WTC11 (cell line): ENCODE data around the gene TANC1. TPM values are rescaled to one million over a fixed set of nuclear protein-coding genes. Genes with fewer than 3 reads are reported as not detected.

Experiments used
- ATAC-seq: fragments of 200-7000 bp; cut with Tn5 transposase; 2 replicates; pipeline ENCODE4 v1.10.0; 2021; ENCODE audit warnings: mild to moderate bottlenecking, moderate library complexity
- CTCF ChIA-PET: fragments of 300-600 bp; sonication (Branson Sonifier 250); formaldehyde crosslinking; loops from one replicate; lab custom pipeline; 2021; ENCODE audit warnings: antibody characterized with exemption; lab: Charles Lee
- POLR2A ChIA-PET: fragments of 350-600 bp; sonication (Branson Sonifier 250); formaldehyde crosslinking; loops from one replicate; lab custom pipeline; 2021; ENCODE audit warnings: antibody characterized with exemption; lab: Charles Lee
- DNase-seq: peaks from one replicate; pipeline ENCODE4 v3.0.0; 2021; ENCODE audit warnings: low spot score
- H3K27ac Mint-ChIP-seq: 2 replicates; pipeline ENCODE4 v1.8.0; 2021; ENCODE audit warnings: mixed read lengths
- H3K27me3 Mint-ChIP-seq: 2 replicates; pipeline ENCODE4 v1.8.0; 2021; ENCODE audit warnings: low read depth, mild to moderate bottlenecking, moderate library complexity, mixed read lengths
- H3K36me3 Mint-ChIP-seq: 2 replicates; pipeline ENCODE4 v1.8.0; 2021; ENCODE audit warnings: mixed read lengths
- H3K4me1 Mint-ChIP-seq: 2 replicates; pipeline ENCODE4 v1.8.0; 2022; ENCODE audit warnings: mixed read lengths
- H3K4me3 Mint-ChIP-seq: 2 replicates; pipeline ENCODE4 v1.8.0; 2021; ENCODE audit warnings: mild to moderate bottlenecking, moderate library complexity, mixed read lengths
- H3K9me3 Mint-ChIP-seq: 2 replicates; pipeline ENCODE4 v1.8.0; 2021; ENCODE audit warnings: mixed read lengths
- ARID4B ChIP-seq: sonication (generic); formaldehyde crosslinking; IDR thresholded peaks from 2 replicates; pipeline ENCODE4 v1.8.0; 2023; ENCODE audit warnings: missing genetic modification reagents, mild to moderate bottlenecking, borderline replicate concordance
- ATF1 ChIP-seq: sonication (generic); formaldehyde crosslinking; IDR thresholded peaks from 2 replicates; pipeline ENCODE4 v1.8.1; 2023; ENCODE audit warnings: mild to moderate bottlenecking, moderate library complexity, missing genetic modification reagents
- ATF2 ChIP-seq: sonication (generic); formaldehyde crosslinking; IDR thresholded peaks from 2 replicates; pipeline ENCODE4 v1.8.1; 2022; ENCODE audit warnings: low read depth, missing genetic modification reagents, borderline replicate concordance
- CREB1 ChIP-seq: sonication (generic); formaldehyde crosslinking; IDR thresholded peaks from 2 replicates; pipeline ENCODE4 v1.8.0; 2023; ENCODE audit warnings: mild to moderate bottlenecking, missing genetic modification reagents
- CREM ChIP-seq: sonication (generic); formaldehyde crosslinking; IDR thresholded peaks from 2 replicates; pipeline ENCODE4 v1.8.1; 2022; ENCODE audit warnings: mild to moderate bottlenecking, missing genetic modification reagents, moderate library complexity
- ETV6 ChIP-seq: sonication (generic); formaldehyde crosslinking; IDR thresholded peaks from 2 replicates; pipeline ENCODE4 v1.8.1; 2022; ENCODE audit warnings: mild to moderate bottlenecking, missing genetic modification reagents
- FOXJ3 ChIP-seq: sonication (generic); formaldehyde crosslinking; IDR thresholded peaks from 2 replicates; pipeline ENCODE4 v1.9.0; 2021; ENCODE audit warnings: missing genetic modification reagents, mild to moderate bottlenecking, borderline replicate concordance
- FOXP4 ChIP-seq: sonication (generic); formaldehyde crosslinking; IDR thresholded peaks from 2 replicates; pipeline ENCODE4 v1.8.0; 2022; ENCODE audit warnings: mild to moderate bottlenecking, missing genetic modification reagents
- IRF2 ChIP-seq: sonication (generic); formaldehyde crosslinking; IDR thresholded peaks from 2 replicates; pipeline ENCODE4 v1.8.0; 2022; ENCODE audit warnings: low read depth, missing genetic modification reagents, borderline replicate concordance
- NFE2L1 ChIP-seq: sonication (generic); formaldehyde crosslinking; IDR thresholded peaks from 2 replicates; pipeline ENCODE4 v1.8.1; 2023; ENCODE audit warnings: missing genetic modification reagents
- NFYB ChIP-seq: sonication (generic); formaldehyde crosslinking; conservative IDR thresholded peaks from 2 replicates; pipeline ENCODE4 v1.8.0; 2022; ENCODE audit warnings: low read depth, missing genetic modification reagents
- NR1H2 ChIP-seq: sonication (generic); formaldehyde crosslinking; IDR thresholded peaks from 2 replicates; pipeline ENCODE4 v1.9.0; 2021; ENCODE audit warnings: mild to moderate bottlenecking, moderate library complexity, missing genetic modification reagents
- NR2C2 ChIP-seq: sonication (generic); formaldehyde crosslinking; IDR thresholded peaks from 2 replicates; pipeline ENCODE4 v1.8.0; 2022; ENCODE audit warnings: mild to moderate bottlenecking, missing genetic modification reagents
- SMAD4 ChIP-seq: sonication (generic); formaldehyde crosslinking; IDR thresholded peaks from 2 replicates; pipeline ENCODE4 v1.8.0; 2022; ENCODE audit warnings: mild to moderate bottlenecking, missing genetic modification reagents
- TCF7 ChIP-seq: sonication (generic); formaldehyde crosslinking; IDR thresholded peaks from 2 replicates; pipeline ENCODE4 v1.8.0; 2022; ENCODE audit warnings: mild to moderate bottlenecking, low read depth, missing genetic modification reagents, moderate library complexity
- USF2 ChIP-seq: sonication (generic); formaldehyde crosslinking; IDR thresholded peaks from 2 replicates; pipeline ENCODE4 v1.8.1; 2023; ENCODE audit warnings: mild to moderate bottlenecking, missing genetic modification reagents, moderate library complexity
- ZNF219 ChIP-seq: sonication (generic); formaldehyde crosslinking; IDR thresholded peaks from 2 replicates; pipeline ENCODE4 v1.8.0; 2023; ENCODE audit warnings: missing genetic modification reagents, mild to moderate bottlenecking, borderline replicate concordance
- total RNA-seq: library from RNA; stranded (reverse); gene quantifications from 3 replicates; pipeline ENCODE4 v1.2.3, GENCODE V29; 2021
- TF ChIP-seq, protein P1 (sequence below): sonication (generic); formaldehyde crosslinking; IDR thresholded peaks from 2 replicates; pipeline ENCODE4 v1.8.0; 2022; ENCODE audit warnings: missing genetic modification reagents
- TF ChIP-seq, protein P2 (sequence below): sonication (generic); formaldehyde crosslinking; conservative IDR thresholded peaks from 2 replicates; pipeline ENCODE4 v1.8.1; 2022; ENCODE audit warnings: mild to moderate bottlenecking, missing genetic modification reagents

TANC1 gene
- total RNA-seq, 1 experiment from 2014 or later = 11.6 TPM

DNA sequence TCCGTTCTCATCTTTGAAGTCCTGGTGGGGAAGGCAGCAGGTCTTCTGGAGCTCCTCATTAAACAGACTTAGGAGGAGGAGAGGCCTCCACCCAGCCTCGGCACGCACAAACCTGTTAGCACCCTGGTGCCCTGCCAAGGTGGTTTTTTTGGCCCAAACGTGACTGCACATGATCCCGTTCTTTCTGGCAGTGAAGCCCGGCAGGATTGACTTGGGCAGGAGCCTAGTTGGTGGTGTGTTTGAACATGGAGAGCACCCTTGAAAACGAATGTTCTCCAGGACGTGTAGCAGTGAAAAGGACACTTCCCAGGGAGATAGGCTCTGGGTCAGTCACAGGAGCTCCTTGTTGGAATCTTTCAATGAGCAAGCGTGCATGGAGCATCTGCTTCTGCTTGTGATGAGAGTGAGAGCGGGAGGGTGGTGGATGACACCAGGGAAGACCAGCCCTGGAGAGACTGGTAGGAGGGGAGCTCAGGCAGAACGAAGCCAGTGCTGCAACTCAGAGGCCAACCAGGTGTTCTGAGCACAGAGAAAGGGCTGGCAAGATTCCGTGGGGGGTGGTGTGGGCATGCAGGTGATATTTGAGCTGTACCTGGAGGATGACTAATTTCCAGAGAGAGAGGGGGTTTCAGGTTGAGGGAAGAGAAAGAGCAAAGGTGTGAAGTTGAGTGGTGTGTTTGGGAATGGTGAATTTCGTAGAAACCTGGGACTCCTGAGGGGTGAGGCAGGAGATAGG lies 73.8 kb downstream of the TANC1 start:
- DNase-seq = no peak
- peaks cover 47% of the 10 kb centered on the region for H3K9me3 Mint-ChIP-seq
- H3K36me3 Mint-ChIP-seq = peaks cover 41% of the 10 kb centered on the region
- no peak overlapping the region for H3K27ac Mint-ChIP-seq
- H3K4me1 Mint-ChIP-seq = peaks cover 23% of the 10 kb centered on the region
- H3K27me3 Mint-ChIP-seq = peaks cover 5% of the 10 kb centered on the region; the same call in 1 of the 2 replicates
- ChIA-PET CTCF (no interaction called here), POLR2A (no interaction called here)
- TF ChIP-seq IRF2 (CRISPR knock-in tag) (no peak), TCF7 (CRISPR knock-in tag) (no peak), CREB1 (CRISPR knock-in tag) (no peak), NFYB (CRISPR knock-in tag) (no peak), NR1H2 (no peak), FOXJ3 (CRISPR knock-in tag) (no peak), FOXP4 (CRISPR knock-in tag) (no peak), NR2C2 (CRISPR knock-in tag) (no peak), ETV6 (CRISPR knock-in tag) (no peak), ATF1 (CRISPR knock-in tag) (no peak), USF2 (CRISPR knock-in tag) (no peak), CREM (CRISPR knock-in tag) (no peak), NFE2L1 (CRISPR knock-in tag) (no peak), ZNF219 (CRISPR knock-in tag) (no peak), ARID4B (no peak), SMAD4 (CRISPR knock-in tag) (no peak), ATF2 (no peak)
- TF ChIP-seq, protein P1, sequence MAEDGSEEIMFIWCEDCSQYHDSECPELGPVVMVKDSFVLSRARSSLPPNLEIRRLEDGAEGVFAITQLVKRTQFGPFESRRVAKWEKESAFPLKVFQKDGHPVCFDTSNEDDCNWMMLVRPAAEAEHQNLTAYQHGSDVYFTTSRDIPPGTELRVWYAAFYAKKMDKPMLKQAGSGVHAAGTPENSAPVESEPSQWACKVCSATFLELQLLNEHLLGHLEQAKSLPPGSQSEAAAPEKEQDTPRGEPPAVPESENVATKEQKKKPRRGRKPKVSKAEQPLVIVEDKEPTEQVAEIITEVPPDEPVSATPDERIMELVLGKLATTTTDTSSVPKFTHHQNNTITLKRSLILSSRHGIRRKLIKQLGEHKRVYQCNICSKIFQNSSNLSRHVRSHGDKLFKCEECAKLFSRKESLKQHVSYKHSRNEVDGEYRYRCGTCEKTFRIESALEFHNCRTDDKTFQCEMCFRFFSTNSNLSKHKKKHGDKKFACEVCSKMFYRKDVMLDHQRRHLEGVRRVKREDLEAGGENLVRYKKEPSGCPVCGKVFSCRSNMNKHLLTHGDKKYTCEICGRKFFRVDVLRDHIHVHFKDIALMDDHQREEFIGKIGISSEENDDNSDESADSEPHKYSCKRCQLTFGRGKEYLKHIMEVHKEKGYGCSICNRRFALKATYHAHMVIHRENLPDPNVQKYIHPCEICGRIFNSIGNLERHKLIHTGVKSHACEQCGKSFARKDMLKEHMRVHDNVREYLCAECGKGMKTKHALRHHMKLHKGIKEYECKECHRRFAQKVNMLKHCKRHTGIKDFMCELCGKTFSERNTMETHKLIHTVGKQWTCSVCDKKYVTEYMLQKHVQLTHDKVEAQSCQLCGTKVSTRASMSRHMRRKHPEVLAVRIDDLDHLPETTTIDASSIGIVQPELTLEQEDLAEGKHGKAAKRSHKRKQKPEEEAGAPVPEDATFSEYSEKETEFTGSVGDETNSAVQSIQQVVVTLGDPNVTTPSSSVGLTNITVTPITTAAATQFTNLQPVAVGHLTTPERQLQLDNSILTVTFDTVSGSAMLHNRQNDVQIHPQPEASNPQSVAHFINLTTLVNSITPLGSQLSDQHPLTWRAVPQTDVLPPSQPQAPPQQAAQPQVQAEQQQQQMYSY = no peak
- TF ChIP-seq, protein P2, sequence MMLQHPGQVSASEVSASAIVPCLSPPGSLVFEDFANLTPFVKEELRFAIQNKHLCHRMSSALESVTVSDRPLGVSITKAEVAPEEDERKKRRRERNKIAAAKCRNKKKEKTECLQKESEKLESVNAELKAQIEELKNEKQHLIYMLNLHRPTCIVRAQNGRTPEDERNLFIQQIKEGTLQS (CRISPR knock-in tag) = no peak
- no peak for ATAC-seq
- no peak overlapping the region for H3K4me3 Mint-ChIP-seq
